HG03159 (cell line): ENCODE data around the gene THAP10.

Source experiments
- ATAC-seq: cut with Tn5 transposase; IDR thresholded peaks from one replicate; pipeline ENCODE4 v1.9.1; 2021; ENCODE audit warnings: mild to moderate bottlenecking, moderate library complexity; ENCODE audit not compliant: unreplicated experiment

Gene THAP10

DNA sequence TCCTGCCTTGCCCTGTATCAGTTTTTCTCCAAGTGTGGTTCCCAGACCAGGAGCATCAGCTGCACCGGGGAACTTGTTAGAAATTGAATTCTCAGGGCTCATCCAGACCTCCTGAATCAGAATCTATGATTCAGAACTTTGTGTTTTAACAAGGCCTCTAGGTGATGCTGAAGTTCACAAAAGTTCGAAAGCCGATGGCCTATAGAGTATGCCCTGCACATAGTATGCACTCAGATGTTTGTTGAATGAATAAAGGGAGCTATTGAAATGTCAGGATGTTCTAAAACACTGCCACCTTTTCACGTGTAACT, 37.6 kb downstream of the THAP10 start:
- ATAC-seq, result no peak

DNA sequence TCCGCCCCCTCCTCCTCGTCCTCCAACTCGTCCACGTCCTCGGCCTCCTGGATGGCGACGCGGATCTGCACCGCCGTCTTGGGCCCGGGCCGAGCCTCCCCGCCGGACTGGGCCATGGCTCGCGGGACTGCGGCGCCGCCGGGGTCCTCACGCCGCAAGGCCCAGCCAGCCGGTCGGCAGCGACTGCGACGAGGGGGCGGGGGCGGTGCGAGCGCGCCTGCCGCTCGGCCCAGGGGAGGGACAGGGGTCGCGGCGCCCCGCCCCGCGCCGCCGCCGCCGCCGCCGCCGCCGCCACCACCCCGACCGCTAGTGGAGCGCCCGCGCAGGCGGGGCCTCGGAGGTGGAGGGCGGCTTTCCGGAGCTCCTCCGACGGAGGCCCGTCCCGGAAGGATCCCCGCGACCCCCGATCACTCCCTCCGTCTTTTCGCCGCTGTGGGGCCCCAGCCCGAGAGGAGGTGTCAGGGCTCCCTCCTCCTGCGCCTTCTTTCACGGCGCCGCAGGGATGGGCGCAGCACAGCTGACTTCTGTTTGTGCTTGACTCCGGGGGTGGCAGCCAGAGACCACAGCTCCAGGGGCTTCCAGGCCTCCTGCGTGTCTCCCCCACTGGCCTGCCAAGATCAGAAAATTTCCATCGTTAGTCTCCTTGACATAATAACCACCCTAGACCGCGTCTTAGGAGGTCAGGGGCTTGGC, 38.1 kb downstream of the THAP10 start, which contains the start of gene LARP6:
TSS of gene LARP6 (minus strand) at position 185 of the 693 bp plus-strand sequence. CDS start at position 116, 69 bp downstream.
- ATAC-seq, result no peak

DNA sequence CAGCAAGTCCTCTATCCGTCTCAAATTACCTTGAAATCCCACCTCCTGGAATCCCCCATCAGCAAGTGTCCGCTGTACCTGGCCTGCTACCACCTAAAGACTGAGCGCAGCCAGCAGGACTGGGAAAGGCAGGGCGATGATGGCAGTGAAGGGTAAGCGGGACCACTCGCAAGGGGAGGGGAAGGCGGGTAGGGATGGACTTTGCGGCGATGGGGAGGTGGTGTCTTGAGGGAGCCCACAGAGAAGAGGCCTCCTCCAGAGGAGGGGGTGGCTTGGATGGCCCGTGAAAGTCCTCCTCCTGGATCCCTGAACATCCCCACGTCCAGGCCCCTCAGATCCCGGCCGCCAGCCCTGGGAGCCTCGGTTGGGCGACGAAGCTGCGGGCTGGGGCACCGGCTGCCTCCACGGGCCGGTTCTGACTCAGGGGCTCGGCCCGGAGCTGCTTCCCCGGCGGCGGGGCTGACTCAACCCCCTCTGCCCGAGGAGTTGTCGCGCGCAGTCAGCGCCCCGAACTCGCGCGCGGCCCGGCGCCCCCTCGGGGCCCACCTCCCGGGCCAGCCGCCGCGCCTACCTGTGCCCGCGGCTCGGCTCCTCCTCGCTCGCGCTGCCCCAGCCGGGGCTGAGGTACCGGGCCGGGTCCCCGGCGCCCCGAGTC, 38.8 kb downstream of the THAP10 start:
- ATAC-seq, result no peak

DNA sequence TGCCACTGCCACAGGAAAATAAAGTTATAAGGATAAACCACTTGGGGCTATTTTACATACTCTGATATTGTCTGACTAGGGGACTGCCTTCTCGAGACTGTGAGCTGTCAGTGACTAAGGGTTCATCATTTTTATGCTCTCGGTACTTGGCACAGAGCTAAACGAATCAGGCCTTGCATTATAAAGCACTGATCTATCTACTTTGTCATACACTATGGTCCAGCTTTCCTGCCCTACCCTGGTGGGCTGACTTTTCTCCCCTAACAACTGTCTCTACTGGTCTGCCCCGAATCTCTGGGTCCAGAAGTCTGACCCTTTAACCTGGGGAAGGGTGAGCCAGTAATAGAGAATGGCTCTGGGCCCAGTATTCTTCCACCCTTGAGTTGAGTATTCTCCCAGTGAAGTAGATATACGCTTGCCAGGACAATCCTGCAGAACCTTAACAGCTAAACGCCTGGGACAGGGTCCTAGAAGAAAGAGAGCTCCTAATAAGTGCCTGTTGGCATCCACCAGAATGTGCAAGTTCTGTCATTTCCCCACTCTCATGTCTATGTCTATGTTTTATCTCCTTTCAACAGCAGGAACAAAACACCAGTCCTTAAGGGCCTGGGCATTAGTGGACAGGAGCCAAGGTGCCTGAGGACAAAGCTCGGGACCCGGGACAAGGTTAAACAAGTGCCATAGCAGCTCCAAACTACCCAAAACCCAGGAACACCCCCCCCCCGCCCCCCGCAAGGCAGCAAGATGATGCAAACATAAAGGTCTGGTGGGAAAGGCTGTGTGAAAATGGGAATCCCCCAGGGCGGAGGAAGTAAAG, 39.5 kb downstream of the THAP10 start:
- no peak for ATAC-seq

DNA sequence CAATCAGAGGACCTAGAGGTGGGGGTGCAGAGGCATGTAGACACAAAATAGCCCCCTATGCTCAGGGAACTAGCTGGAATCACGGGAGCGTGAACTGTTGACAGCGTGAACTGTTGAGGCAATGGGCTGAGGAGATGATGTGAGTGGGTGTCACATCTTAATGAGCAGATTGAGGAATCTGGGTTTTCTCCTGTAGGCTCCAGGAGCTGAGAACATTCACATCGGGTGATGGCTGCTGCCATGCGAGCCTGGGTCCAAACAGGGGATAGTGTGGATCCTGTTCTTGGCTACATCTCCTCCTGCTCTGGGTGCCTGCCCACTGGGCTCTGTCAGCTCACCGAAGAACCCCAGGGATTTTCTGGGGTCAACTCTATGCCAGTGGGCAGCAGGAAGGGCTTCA, 40.3 kb downstream of the THAP10 start:
- ATAC-seq, result no peak

DNA sequence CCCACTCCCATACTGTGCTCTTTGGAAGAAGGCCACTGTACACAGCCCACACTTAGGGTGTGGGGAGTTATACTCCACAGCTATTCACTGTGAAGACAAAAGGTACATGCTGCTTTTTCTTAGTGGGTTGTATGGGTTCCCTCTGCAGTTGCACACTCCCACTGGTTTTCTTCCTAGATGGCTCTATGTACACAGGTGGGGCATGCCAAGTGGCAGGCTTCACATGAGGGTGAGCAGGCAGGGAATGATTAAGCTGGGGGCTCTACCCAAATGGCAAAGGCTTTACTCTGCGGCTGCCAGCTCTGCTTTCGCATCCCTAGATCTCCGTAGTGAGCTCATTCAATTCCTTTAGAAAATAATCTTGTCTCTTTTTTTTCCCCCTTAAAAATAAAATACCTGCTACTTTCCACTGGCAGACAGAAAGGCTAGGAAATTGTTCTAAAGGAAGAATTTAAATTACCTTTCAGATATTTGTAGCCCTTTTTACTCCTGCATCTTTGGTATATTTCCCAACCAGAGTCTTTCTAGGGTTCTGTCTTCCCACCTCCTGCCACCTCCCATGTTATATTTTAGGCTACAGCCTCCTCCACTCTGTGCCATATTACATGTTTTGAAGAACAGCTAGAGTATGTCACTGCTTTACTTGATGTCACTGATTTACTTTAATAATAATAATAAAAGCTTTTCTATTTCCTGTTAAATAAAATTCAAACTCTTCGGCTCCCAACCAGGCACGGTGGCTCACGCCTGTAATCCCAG, 46.5 kb downstream of the THAP10 start:
- ATAC-seq, result no peak

DNA sequence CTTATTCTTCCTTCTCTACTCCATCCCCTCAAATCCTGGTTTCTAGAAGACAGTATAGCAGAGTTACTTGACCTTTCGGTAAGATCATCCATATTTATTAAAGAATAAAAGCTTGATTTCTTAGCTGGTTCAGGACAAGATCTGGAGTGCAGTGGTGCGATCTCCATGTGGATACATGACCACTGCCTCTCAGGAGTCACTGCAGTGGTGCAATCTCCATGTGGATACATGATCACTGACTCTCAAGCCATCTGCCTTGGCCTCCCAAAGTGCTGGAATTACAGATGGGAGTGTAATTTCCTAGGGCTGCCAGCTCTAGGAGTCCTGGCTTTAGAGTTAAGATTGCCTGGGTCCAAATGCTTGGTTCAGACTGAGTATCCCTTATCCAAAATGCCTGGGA, 54.8 kb downstream of the THAP10 start:
- ATAC-seq, result no peak

DNA sequence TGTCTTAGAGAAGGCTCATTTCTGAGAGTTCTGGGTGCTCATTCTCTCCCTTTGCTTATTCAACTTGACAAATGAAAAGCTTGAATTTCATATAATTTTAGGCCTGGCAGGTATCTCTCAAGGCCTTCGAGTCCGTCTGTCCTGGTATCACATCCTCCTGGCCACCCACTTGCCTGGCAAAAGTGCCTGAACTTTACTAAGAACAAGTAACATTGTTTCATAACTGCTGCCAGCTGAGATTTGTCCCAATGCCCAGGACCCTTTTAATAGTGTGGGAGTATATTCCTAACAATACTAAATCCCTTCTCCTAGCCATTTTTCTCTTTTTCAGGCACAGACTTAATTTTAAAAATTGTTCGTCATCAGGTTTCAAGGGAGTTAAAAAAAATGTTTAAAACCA, 56.4 kb downstream of the THAP10 start:
- ATAC-seq, result no peak

DNA sequence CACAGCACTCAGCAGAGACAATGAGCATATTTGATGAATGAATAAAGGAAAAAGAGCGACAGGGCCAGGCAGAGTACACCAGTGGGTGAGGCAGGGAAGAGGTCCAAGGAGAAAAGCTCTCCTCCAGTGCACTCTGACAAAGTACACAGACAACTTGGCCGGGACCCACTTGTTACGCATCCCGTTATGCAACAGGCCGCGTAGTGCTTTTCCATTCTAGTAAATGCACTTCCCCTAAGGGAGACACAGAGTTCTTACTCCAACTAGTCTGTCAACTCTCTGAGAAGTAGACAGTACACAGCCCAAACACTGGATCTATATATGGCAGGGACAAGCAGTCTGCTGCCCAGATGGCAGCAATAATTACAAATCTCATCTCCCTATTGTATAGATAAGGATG, 56.8 kb downstream of the THAP10 start:
- no peak for ATAC-seq

DNA sequence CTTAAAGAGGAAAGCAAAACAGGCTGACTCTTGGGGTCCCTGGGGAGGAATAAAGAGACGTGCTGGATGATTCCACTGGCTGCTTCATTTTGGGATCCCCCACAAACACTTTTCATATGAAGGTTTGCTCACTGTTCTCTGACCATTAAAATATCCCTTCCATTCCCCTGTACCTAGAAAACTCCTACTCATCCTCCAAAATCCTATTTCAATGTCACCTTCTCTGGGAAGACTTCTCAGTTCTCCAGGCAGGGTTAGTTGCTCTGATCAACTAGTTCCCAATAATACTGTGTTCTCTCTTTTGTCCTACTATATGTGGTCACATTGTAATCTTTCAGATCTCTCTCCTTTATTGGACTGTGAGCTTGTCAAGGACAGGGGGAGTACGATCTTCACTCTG, 57.2 kb downstream of the THAP10 start:
- ATAC-seq, result no peak

DNA sequence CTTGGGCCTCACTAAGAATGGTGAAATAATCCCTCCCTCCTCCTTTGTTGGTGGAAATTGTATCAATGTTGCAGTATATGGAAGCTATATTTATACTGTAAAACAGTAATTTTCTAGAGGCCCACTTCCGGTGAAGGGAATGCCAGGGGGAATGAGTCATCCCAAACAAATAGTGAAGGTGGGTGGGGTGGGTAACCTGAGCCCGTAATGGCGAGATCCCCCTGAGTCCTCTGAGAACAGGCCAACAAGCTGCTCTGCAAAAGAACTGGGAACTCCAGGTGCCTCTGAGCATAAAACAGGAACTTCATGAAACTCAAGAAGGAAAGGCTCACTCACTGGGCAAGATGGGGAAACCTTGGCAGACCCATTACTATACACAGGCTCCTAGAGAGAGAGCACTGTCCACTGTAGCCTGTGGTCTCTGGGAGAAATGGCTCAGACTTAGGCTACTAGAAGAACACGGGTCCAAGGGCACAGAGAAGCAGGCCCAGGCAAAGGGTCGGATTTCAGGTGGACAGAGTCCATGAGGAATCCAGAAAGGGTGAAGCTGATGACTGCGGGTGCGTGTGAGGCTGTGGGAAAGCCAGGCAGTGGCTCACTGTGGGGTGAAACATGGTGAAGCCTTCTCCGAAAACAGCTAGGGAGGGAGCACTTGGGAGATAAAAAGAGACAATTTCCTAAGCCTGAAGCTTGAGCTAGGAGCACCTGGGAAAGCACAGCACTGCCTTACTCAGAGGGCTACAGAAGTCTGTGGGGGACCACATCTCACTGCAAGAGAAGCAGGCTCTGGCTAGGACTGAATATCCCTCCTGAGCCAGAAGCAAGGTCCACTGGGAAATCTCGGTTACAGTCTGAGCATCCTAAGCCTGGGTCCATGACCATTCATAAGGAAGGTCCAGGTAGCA, 58.1 kb downstream of the THAP10 start:
- no peak for ATAC-seq

DNA sequence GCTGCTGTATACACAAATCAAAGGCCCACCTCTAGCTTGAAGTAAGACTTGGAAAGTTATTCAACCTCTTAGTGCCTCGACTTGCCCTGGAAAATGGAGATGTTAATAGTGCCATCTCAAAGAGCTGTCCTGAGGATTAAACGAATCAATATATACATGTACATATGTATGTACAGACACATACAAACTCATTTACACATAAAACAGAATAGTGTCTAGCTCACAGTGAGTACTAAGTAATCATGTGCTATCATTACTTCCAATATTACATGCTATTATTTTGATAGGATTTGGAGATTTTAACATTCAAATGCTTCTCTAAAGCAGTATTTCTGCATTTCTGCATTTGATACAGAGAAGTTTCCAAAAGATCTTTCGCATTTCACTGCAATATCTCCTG, 58.8 kb downstream of the THAP10 start:
- no peak for ATAC-seq

DNA sequence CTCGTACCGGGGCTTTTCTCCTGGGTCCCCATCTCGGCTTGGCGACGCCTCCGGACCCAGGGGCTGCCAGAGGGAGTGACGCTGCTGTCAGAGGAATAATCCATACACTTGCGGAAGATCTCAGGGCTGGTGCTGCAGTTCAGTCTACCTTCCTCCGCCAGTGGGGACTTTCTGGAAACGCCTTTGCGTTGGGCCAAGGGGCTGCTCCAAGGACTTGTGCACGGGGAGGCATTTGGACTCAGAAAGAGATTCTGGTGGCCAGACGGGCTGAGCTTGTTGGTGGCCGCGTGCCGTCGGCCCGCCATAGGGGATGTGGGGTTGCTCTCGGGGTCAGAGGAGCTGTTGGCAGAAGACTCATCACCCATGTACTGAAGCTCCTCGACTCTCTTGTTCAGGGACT, 60.1 kb downstream of the THAP10 start:
- ATAC-seq, result no peak
